Measurements from ENCODE around the gene CRYBA4.

Gene CRYBA4

GRCh38 chr22:26621663-26622062, at the start of gene CRYBA4:
Gene CRYBA4 (plus strand): TSS chr22:26621963. CDS start chr22:26622597, 634 bp downstream.
- DNase-seq (no peak), ATAC-seq (no peak)
- Mint-ChIP-seq H3K4me1 (peaks cover 6% of the 10 kb centered on the region), H3K9me3 (no peaks in the 10 kb centered on the region), H3K4me3 (no peak within 1 kb of the TSS), H3K27ac (no peak within 1 kb of the TSS), H3K27me3 (no peaks in the 10 kb centered on the region), H3K36me3 (ENCODE audit: low read depth) (no peaks in the 10 kb centered on the region)

GRCh38 chr22:26573026-26573662, 48.6 kb upstream of the CRYBA4 start:
- Mint-ChIP-seq H3K36me3 (ENCODE audit: low read depth) (peaks cover 6% of the 10 kb centered on the region), H3K27ac (peak overlapping the region; percentile 73), H3K4me1 (peaks cover 68% of the 10 kb centered on the region), H3K9me3 (no peaks in the 10 kb centered on the region), H3K27me3 (no peaks in the 10 kb centered on the region), H3K4me3 (peak overlapping the region; percentile 19)
- DNase-seq (peak; percentile 39), ATAC-seq (peak; percentile 59)

DNA sequence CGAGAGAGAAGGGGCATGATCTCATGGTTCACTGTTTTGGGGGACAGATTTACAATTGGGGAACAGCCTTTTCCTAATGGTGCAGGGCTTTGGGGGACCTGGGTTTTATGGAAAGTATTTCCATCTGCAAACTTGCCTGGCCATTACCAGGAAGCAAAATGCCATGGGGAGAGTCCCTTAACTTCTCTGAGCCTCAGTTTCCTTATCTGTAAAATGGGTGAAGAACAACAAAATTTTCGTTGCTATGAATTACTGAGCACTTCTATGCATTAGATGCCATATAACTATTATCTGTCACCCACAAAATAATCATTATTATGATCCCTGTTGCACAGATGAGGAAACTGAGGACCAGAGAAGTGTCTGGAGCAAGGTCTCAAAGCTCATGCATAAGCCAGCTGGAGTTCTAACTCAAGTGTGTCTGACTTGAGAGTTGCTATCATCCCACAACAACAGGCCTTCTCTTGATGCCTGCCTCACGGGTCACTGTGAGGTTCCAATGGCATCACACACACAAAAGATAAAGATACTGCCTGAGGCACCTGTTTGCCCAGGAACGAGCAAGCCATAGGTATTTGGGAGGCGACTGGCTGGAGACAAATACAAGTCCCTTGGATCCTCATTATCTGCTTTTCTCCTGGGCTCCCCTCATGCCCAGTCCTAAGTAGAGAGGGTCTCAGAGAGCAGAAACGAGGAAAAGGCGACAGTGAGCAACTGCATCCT, 47.6 kb upstream of the CRYBA4 start:
- H3K27ac Mint-ChIP-seq, result peak overlapping the region; percentile 73

GRCh38 chr22:26576026-26576680, 45.6 kb upstream of the CRYBA4 start:
- Mint-ChIP-seq H3K9me3 (no peaks in the 10 kb centered on the region), H3K27me3 (no peaks in the 10 kb centered on the region), H3K36me3 (ENCODE audit: low read depth) (peaks cover 10% of the 10 kb centered on the region), H3K4me3 (no peak overlapping the region), H3K4me1 (peaks cover 76% of the 10 kb centered on the region), H3K27ac (no peak overlapping the region)
- DNase-seq (no peak), ATAC-seq (no peak)

More for the DNA sequence above, 47.6 kb upstream of the CRYBA4 start:
- no peak for ATAC-seq
- Mint-ChIP-seq H3K9me3 (no peaks in the 10 kb centered on the region), H3K27me3 (no peaks in the 10 kb centered on the region), H3K4me3 (no peak overlapping the region), H3K4me1 (peaks cover 69% of the 10 kb centered on the region), H3K36me3 (ENCODE audit: low read depth) (peaks cover 9% of the 10 kb centered on the region)
- no peak for DNase-seq

DNA sequence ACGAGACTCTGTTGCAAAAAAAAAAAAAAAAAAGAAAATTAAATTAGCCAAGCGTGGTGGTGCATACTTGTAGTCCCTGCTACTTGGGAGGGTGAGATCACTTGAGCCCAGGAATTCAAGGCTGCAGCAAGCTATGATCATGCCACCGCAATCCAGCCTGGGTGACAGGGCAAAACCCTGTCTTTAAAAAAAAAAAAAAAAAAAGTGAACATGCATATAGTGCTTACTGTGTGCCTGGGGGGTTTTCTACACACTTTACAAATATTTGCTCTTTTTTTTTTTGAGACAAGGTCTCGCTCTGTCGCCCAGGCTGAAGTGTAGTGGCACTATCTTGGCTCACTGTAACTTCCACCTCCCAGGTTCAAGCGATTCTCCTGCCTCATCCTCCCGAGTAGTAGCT, 44.7 kb upstream of the CRYBA4 start:
- Mint-ChIP-seq H3K36me3 (ENCODE audit: low read depth) (peaks cover 10% of the 10 kb centered on the region), H3K27ac (no peak overlapping the region), H3K4me3 (no peak overlapping the region), H3K27me3 (no peaks in the 10 kb centered on the region), H3K4me1 (peaks cover 73% of the 10 kb centered on the region), H3K9me3 (no peaks in the 10 kb centered on the region)
- no peak for ATAC-seq
- no peak for DNase-seq

GRCh38 chr22:26579331-26579886, 42.4 kb upstream of the CRYBA4 start:
- Mint-ChIP-seq H3K36me3 (ENCODE audit: low read depth) (peaks cover 11% of the 10 kb centered on the region), H3K4me3 (peak overlapping the region; percentile 67), H3K27ac (peak overlapping the region; percentile 84), H3K27me3 (no peaks in the 10 kb centered on the region), H3K4me1 (peaks cover 63% of the 10 kb centered on the region), H3K9me3 (no peaks in the 10 kb centered on the region)
- ATAC-seq (peak; percentile 91), DNase-seq (peak; percentile 65)

GRCh38 chr22:26580240-26580962, 41.4 kb upstream of the CRYBA4 start:
- H3K27ac Mint-ChIP-seq, result peak overlapping the region; percentile 84
- H3K36me3 Mint-ChIP-seq (ENCODE audit: low read depth), result peaks cover 11% of the 10 kb centered on the region
- peak overlapping the region; percentile 67 for H3K4me3 Mint-ChIP-seq
- no peaks in the 10 kb centered on the region for H3K27me3 Mint-ChIP-seq
- DNase-seq (no peak), ATAC-seq (no peak)
- no peaks in the 10 kb centered on the region for H3K9me3 Mint-ChIP-seq
- peaks cover 64% of the 10 kb centered on the region for H3K4me1 Mint-ChIP-seq

- no peaks in the 10 kb centered on the region for H3K27me3 Mint-ChIP-seq
- peak overlapping the region; percentile 62 for H3K27ac Mint-ChIP-seq
- H3K4me3 Mint-ChIP-seq, result no peak overlapping the region
- no peak for DNase-seq
- H3K36me3 Mint-ChIP-seq (ENCODE audit: low read depth), result peaks cover 11% of the 10 kb centered on the region
- peaks cover 70% of the 10 kb centered on the region for H3K4me1 Mint-ChIP-seq
- ATAC-seq, result no peak
- no peaks in the 10 kb centered on the region for H3K9me3 Mint-ChIP-seq
Measured at GRCh38 chr22:26581026-26581425, 40.7 kb upstream of the CRYBA4 start.

GRCh38 chr22:26581633-26582168, 40.1 kb upstream of the CRYBA4 start:
- no peak for ATAC-seq
- Mint-ChIP-seq H3K27ac (no peak overlapping the region), H3K9me3 (no peaks in the 10 kb centered on the region), H3K27me3 (no peaks in the 10 kb centered on the region), H3K4me1 (peaks cover 73% of the 10 kb centered on the region), H3K4me3 (no peak overlapping the region), H3K36me3 (ENCODE audit: low read depth) (peaks cover 9% of the 10 kb centered on the region)
- no peak for DNase-seq

DNA sequence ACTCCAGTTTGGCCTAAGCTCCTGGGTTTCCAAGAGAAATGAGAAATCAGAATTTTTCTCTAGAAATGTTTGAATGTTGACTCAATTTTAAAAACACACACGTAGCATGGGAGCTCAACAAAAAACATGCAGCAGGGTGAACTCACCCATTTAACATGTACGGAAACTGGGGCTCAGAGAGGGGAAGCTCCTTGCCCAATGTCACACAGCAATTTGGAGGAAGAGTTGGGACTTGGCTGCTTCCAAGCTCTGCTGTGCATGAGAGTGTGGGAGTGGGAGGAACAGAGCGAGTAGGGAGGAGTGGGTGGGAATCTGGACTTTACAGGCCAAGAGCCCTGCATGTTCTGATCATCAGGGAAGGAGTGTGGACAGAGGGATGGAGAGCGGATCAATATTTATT, 37.8 kb upstream of the CRYBA4 start:
- no peak for DNase-seq
- no peaks in the 10 kb centered on the region for H3K27me3 Mint-ChIP-seq
- H3K36me3 Mint-ChIP-seq (ENCODE audit: low read depth), result peaks cover 17% of the 10 kb centered on the region
- peak overlapping the region; percentile 3 for H3K27ac Mint-ChIP-seq
- ATAC-seq, result no peak
- H3K4me3 Mint-ChIP-seq, result no peak overlapping the region
- H3K9me3 Mint-ChIP-seq, result no peaks in the 10 kb centered on the region
- H3K4me1 Mint-ChIP-seq, result peaks cover 82% of the 10 kb centered on the region

DNA sequence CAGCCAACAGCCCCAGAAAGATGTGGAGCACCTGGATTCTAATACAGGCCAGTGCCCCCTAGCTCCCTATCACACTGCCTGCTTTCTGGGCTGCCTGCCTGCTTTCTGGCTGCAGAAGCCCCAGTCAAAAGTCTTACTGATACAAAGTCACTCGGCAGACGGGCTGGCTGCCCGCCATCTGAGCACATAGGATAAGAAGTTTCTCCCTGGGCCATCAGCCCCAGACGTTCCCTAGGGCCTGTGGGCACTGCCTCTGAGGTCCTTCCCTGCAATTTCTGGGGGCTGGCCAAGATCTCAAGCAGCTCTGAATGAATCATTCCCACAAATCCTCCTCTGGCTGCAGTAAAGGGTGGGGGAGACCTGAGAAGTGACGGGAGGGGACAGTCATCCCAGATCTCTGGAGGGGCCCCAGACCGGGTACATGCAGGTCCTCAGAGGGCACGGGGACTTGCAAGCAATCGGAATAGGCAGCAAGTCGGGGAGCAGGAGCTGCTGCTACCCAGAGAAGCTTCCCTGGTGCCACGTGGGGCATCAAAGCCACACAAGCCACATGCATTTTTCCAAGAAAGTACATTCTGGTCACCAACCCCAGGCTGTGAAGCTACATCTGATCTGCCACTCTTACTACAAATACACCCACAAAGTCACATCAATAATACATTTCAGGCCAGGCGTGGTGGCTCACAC, 36.5 kb upstream of the CRYBA4 start:
- no peaks in the 10 kb centered on the region for H3K9me3 Mint-ChIP-seq
- DNase-seq (no peak), ATAC-seq (no peak)
- H3K27me3 Mint-ChIP-seq, result no peaks in the 10 kb centered on the region
- H3K4me3 Mint-ChIP-seq, result peak overlapping the region; percentile 8
- H3K4me1 Mint-ChIP-seq, result peaks cover 72% of the 10 kb centered on the region
- H3K36me3 Mint-ChIP-seq (ENCODE audit: low read depth), result peaks cover 15% of the 10 kb centered on the region
- H3K27ac Mint-ChIP-seq, result peak overlapping the region; percentile 54

GRCh38 chr22:26586556-26587325, 35.0 kb upstream of the CRYBA4 start:
- no peaks in the 10 kb centered on the region for H3K27me3 Mint-ChIP-seq
- peak overlapping the region; percentile 22 for H3K27ac Mint-ChIP-seq
- no peaks in the 10 kb centered on the region for H3K9me3 Mint-ChIP-seq
- H3K4me3 Mint-ChIP-seq, result peak overlapping the region; percentile 48
- ATAC-seq (no peak), DNase-seq (no peak)
- H3K36me3 Mint-ChIP-seq (ENCODE audit: low read depth), result peaks cover 15% of the 10 kb centered on the region
- H3K4me1 Mint-ChIP-seq, result peaks cover 68% of the 10 kb centered on the region

DNA sequence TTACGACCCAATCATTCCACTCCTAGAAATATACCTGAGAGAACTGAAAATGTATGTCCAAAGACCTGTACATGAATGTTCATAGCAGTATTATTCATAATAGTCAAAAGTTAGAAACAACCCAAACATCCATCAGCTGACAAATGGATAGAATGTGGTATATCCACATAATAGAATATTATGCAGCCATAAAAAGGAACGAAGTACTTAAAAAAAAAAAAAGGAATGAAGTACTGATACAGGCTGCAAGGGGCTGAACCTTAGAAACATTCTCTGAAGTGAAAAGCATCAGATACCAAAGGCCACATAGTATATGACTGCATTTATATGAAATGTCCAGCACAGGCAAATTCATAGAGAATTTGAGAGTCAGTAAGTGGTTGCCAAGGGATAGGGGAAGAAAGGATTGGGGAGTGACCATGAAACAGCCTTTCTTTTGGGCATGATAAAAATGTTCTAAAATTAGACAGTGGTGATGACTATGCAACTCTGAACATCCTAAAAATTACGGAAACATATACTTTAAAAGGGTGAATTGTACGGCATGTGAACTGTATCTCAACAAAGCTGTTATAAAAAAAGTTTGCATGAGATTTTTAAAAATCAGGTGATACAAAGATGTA, 33.7 kb upstream of the CRYBA4 start:
- no peak for DNase-seq
- peaks cover 76% of the 10 kb centered on the region for H3K4me1 Mint-ChIP-seq
- peak overlapping the region; percentile 86 for H3K27ac Mint-ChIP-seq
- ATAC-seq, result no peak
- H3K4me3 Mint-ChIP-seq, result peak overlapping the region; percentile 88
- no peaks in the 10 kb centered on the region for H3K27me3 Mint-ChIP-seq
- no peaks in the 10 kb centered on the region for H3K9me3 Mint-ChIP-seq
- peaks cover 10% of the 10 kb centered on the region for H3K36me3 Mint-ChIP-seq (ENCODE audit: low read depth)
